Measurements from ENCODE around the gene TMEM52.

TMEM52 gene

DNA sequence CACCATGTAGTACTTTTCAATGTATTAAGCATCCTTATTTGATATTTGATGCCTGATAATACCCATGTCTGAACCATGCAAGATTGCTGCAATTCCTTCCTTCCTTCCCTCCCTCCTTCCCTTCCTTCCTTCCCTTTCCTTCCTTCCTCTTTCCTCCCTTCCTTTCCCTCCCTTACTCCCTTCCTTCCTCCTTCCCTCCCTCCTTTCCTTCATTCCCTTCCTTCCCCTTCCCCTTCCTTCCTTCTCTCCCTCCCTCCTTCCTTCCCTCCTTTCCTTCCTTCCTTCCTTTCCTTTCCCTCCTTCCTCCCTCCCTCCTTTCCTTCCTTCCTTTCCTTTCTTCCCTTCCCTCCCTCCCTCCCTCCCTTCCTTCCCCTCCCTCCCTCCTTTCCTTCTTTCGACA is 29.7 kb upstream of the TMEM52 start:
- no peak overlapping the region for H3K4me3 ChIP-seq (ENCODE audit: low read length)
- DNase-seq (ENCODE audit: low read depth), result no peak
- TF ChIP-seq, protein P1, sequence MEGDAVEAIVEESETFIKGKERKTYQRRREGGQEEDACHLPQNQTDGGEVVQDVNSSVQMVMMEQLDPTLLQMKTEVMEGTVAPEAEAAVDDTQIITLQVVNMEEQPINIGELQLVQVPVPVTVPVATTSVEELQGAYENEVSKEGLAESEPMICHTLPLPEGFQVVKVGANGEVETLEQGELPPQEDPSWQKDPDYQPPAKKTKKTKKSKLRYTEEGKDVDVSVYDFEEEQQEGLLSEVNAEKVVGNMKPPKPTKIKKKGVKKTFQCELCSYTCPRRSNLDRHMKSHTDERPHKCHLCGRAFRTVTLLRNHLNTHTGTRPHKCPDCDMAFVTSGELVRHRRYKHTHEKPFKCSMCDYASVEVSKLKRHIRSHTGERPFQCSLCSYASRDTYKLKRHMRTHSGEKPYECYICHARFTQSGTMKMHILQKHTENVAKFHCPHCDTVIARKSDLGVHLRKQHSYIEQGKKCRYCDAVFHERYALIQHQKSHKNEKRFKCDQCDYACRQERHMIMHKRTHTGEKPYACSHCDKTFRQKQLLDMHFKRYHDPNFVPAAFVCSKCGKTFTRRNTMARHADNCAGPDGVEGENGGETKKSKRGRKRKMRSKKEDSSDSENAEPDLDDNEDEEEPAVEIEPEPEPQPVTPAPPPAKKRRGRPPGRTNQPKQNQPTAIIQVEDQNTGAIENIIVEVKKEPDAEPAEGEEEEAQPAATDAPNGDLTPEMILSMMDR (conservative IDR thresholded peaks at IDR 0.05; ENCODE audit: low read depth, low read length), result no peak

DNA sequence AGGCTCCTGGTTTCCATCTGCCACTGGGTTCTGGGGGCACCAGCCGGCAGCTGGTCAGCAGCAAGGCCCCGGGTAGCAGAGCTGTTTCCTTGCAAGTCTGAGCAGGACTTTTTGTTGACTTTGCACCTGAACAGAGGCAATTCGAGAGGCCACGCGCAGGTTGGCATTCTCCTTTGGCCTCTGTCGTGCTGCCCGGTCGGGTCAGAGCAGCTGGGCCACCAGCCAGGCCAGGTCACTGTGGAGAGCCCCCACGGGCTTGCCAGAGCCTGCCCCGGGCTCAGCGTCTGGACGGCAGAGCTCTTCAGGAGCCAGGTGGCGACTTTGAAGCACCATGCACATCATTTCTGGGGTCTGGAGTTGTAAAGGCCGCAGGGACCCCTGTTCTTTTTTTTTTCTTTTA is 28.4 kb upstream of the TMEM52 start:
- TF ChIP-seq, protein P1 (conservative IDR thresholded peaks at IDR 0.05; ENCODE audit: low read depth, low read length), result no peak
- DNase-seq (ENCODE audit: low read depth), result no peak
- no peak overlapping the region for H3K4me3 ChIP-seq (ENCODE audit: low read length)

DNA sequence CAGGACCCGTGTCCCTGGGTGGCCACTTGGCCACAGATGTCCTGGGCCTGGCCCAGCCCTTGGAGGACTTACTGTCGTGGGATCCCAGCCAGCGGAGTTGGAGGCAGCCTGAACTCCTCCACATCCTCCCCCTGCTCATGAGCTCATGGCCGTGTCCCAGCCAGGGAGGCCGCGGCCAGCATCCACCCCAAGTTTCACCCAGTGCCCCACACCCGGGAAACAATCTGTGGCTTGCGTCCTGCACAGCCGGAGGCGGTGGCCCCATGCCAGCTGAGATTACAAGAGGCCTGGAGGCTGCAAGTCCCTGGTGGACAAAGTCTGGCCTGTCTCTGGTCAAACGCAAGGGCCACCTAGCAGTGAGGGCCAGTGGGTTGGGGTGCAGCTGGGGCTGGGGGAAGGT is 27.5 kb upstream of the TMEM52 start:
- TF ChIP-seq, protein P1 (conservative IDR thresholded peaks at IDR 0.05; ENCODE audit: low read depth, low read length), result no peak
- no peak for DNase-seq (ENCODE audit: low read depth)
- no peak overlapping the region for H3K4me3 ChIP-seq (ENCODE audit: low read length)

DNA sequence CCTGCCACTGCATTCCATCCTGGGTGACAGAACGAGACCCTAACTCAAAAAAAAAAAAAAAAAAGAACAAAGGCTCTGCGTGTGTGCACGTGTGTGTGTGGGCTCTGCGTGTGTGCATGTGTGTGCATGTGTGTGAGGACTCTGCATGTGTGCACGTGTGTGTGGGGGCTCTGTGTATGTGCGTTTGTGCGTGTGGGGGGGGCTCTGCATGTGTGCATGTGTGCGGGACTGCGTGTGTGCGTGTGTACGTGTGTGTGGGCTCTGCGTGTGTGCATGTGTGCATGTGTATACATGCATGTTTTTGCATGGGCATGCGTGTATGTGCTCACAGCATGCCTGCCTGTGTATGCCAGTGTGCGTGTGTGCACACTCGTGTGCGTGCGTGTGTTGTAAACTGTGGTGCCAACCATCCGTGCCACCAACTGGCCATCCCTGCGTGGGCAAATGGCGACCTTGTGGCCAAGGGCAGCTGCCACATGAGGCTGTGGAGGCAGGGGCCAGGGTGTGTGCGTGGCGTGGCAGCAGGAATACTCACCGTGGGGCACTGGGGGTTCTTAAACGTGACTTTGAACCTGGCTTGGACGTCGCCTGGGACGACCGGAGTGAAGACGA is 26.8 kb upstream of the TMEM52 start:
- DNase-seq (ENCODE audit: low read depth), result no peak
- TF ChIP-seq, protein P1 (conservative IDR thresholded peaks at IDR 0.05; ENCODE audit: low read depth, low read length), result no peak
- no peak overlapping the region for H3K4me3 ChIP-seq (ENCODE audit: low read length)

DNA sequence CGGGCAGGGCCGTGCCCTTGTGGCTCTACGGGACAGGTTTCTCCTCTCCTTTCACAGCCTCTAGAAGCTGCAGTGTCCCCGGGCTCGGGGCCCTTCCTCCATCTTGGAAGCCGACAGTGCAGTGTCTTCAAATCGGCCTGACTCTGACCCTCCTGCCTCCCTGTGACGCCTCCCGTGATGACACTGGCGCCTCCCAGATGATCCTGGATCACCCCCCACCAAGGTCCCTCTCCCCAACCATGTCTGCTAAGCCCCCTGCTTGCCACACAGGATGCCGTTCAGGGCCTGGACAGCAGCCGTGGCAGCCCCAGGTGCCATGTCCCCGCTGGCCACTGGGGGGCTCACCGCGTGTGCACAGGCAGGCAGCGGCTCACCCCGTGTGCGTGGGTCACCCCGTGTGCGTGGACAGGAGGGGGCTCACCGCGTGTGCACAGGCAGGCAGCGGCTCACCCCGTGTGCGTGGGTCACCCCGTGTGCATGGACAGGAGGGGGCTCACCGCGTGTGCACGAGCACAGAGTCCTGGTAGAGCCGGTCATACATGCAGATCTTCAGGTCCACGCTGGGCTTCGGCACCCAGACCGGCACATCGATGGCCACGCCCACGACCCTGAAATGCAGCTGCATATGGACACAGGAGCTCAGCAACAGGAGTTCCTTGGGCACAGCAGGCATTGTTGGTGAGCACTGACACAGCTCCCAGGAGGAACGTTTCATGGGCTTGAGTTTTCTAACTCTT is 24.9 kb upstream of the TMEM52 start:
- DNase-seq (ENCODE audit: low read depth), result no peak
- peak overlapping the region; percentile 25 for H3K4me3 ChIP-seq (ENCODE audit: low read length)
- TF ChIP-seq, protein P1 (conservative IDR thresholded peaks at IDR 0.05; ENCODE audit: low read depth, low read length), result peak; percentile 82

DNA sequence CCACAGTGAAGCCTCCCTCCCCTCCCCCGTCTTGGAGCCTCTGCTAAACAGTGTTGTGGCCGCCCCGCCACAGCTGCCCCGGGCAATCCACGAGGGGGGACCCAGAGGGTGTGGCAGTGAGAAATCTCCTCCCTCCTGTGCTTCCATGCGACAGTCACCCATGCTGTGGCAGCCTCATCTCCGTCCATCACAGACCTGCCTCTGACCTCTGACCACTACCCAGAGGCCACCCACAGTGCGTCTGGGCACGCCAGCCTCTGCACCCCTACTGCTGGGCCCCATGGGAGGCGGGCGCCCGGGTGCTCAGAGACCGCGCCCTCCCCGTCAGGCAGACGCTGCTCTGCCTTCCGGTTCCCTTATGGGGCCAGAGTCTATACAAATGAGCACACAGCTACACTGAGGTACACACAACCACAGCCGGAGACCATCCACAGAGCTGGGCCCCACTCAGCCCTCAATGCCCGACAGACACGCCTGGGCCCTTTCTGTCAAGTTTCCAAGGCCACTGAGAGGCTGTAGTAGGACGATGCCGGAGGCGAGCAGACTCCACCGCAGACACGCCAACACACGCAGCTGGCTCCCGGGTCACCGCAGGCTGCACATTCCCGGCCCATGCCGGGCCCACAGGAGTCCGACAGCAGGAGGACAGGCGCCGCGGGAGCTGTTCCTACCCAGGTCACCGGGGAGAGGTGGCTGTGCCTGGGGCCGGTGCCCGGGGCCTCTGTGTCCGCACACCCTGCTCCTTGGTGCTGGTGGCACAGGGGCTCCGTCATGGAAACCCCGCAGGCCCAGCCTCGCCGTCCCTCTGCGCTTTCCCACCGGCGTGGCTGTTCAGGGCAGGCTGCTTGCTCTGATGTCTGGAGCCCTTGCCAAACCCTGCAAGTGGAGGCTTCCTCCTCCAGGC is 23.9 kb upstream of the TMEM52 start:
- H3K4me3 ChIP-seq (ENCODE audit: low read length), result no peak overlapping the region
- no peak for DNase-seq (ENCODE audit: low read depth)
- TF ChIP-seq, protein P1 (conservative IDR thresholded peaks at IDR 0.05; ENCODE audit: low read depth, low read length), result no peak

Measured in retinal pigment epithelial cell (primary cell).